BLaER1 treated with 17β-estradiol and CSF1 and Interleukin-3, amounts not matched to agents 10 nM and 100 nM (cell line): ENCODE data around the gene KCTD4.
"Not testable (repeated sequence)": the region's sequence is repeated elsewhere in the genome, so short reads cannot be mapped to it uniquely, and the experiment has no call there.

Source experiments
- H3K27ac ChIP-seq, 11 experiments: shearing (Covaris generic); formaldehyde crosslinking; 2 replicates each; pipeline ENCODE4 v1.8.1; 2022
- H3K27me3 ChIP-seq, 11 experiments: shearing (Covaris generic); formaldehyde crosslinking; 2 replicates each; pipeline ENCODE4 v1.8.1; 2022
- H3K36me3 ChIP-seq, 11 experiments: shearing (Covaris generic); formaldehyde crosslinking; 2 replicates each; pipeline ENCODE4 v1.8.1; 2022
- H3K4me1 ChIP-seq, 10 experiments: shearing (Covaris generic); formaldehyde crosslinking; 2 replicates each; pipeline ENCODE4 v1.8.1; 2022
- H3K4me2 ChIP-seq, 11 experiments: shearing (Covaris generic); formaldehyde crosslinking; 2 replicates each; pipeline ENCODE4 v1.8.1; 2022
- H3K4me3 ChIP-seq, 10 experiments: shearing (Covaris generic); formaldehyde crosslinking; 2 replicates each; pipeline ENCODE4 v1.8.1; 2022
- H3K9ac ChIP-seq, 11 experiments: shearing (Covaris generic); formaldehyde crosslinking; 2 replicates each; pipeline ENCODE4 v1.8.1; 2022
- H3K9me3 ChIP-seq, 11 experiments: shearing (Covaris generic); formaldehyde crosslinking; replicated peaks in 1 of 11; 2 replicates each; pipeline ENCODE4 v1.8.1; 2022
- H4K20me1 ChIP-seq, 11 experiments: shearing (Covaris generic); formaldehyde crosslinking; 2 replicates each; pipeline ENCODE4 v1.8.1; 2022
- Cebpa-rat ChIP-seq, 11 experiments: shearing (Covaris generic); IDR thresholded peaks; 2 replicates each; pipeline ENCODE4 v1.8.1; 2022

Gene KCTD4

GRCh38 chr13:45200701-45201232 lies at the start of gene KCTD4:
Gene KCTD4 (minus strand): TSS chr13:45201045. CDS start chr13:45194567, 6,478 bp downstream.
- H3K9me3 ChIP-seq: no peaks in the 10 kb centered on the region
- no peak within 1 kb of the TSS for H3K4me3 ChIP-seq
- no peak within 1 kb of the TSS for H3K27ac ChIP-seq
- H3K9ac ChIP-seq: no peak within 1 kb of the TSS
- peaks cover 0 to 34% (median 24%) of the 10 kb centered on the region in 11 experiments; a peak in 15 of 22 replicates for H3K36me3 ChIP-seq
- H3K27me3 ChIP-seq: no peaks in the 10 kb centered on the region
- peak within 1 kb of the TSS in 8 of 11 experiments; percentile 21 to 50 (median 42); a peak in 7 of 22 replicates for H3K4me2 ChIP-seq
- H3K4me1 ChIP-seq: peaks cover 13 to 36% (median 26%) of the 10 kb centered on the region in 10 experiments
- no peak for TF ChIP-seq Cebpa-rat (IDR thresholded peaks at IDR 0.05)
- H4K20me1 ChIP-seq: peaks cover 5 to 76% (median 11%) of the 10 kb centered on the region in 11 experiments; a peak in 19 of 22 replicates

GRCh38 chr13:45249662-45250061 lies 48.8 kb upstream of the KCTD4 start:
- no peaks in the 10 kb centered on the region for H3K4me1 ChIP-seq
- no peak for TF ChIP-seq Cebpa-rat (IDR thresholded peaks at IDR 0.05)
- peaks cover 0 to 36% (median 0%) of the 10 kb centered on the region in 11 experiments; a peak in 7 of 22 replicates for H4K20me1 ChIP-seq
- H3K27me3 ChIP-seq: no peaks in the 10 kb centered on the region
- H3K4me3 ChIP-seq: no peak overlapping the region
- H3K9me3 ChIP-seq: no peaks in the 10 kb centered on the region
- no peak overlapping the region for H3K4me2 ChIP-seq
- peaks cover 19 to 47% (median 35%) of the 10 kb centered on the region in 11 experiments for H3K36me3 ChIP-seq
- H3K9ac ChIP-seq: no peak overlapping the region
- no peak overlapping the region for H3K27ac ChIP-seq

- H3K4me2 ChIP-seq, H3K9ac ChIP-seq, H3K27me3 ChIP-seq, H3K9me3 ChIP-seq, H3K27ac ChIP-seq, H3K4me1 ChIP-seq, H3K4me3 ChIP-seq: not testable (repeated sequence)
- H4K20me1 ChIP-seq: peaks cover 0 to 64% (median 6%) of the 10 kb centered on the region in 11 experiments; a peak in 10 of 22 replicates
- H3K36me3 ChIP-seq: peaks cover 0 to 15% (median 4%) of the 10 kb centered on the region in 11 experiments; a peak in 5 of 22 replicates
Observed at GRCh38 chr13:45244736-45245135, 43.9 kb upstream of the KCTD4 start.

GRCh38 chr13:45243077-45243476 lies 42.2 kb upstream of the KCTD4 start:
- H3K4me3 ChIP-seq: no peak overlapping the region
- TF ChIP-seq Cebpa-rat (IDR thresholded peaks at IDR 0.05): no peak
- no peak overlapping the region for H3K4me2 ChIP-seq
- no peak overlapping the region for H3K27ac ChIP-seq
- peaks cover 0 to 56% (median 6%) of the 10 kb centered on the region in 11 experiments; a peak in 10 of 22 replicates for H4K20me1 ChIP-seq
- H3K9ac ChIP-seq: no peak overlapping the region
- H3K27me3 ChIP-seq: no peaks in the 10 kb centered on the region
- no peaks in the 10 kb centered on the region for H3K9me3 ChIP-seq
- H3K36me3 ChIP-seq: peaks cover 0 to 17% (median 10%) of the 10 kb centered on the region in 11 experiments; a peak in 12 of 22 replicates
- H3K4me1 ChIP-seq: no peaks in the 10 kb centered on the region

GRCh38 chr13:45242524-45242923 lies 41.7 kb upstream of the KCTD4 start:
- no peak overlapping the region for H3K27ac ChIP-seq
- H3K4me3 ChIP-seq: no peak overlapping the region
- H3K4me1 ChIP-seq: no peaks in the 10 kb centered on the region
- H3K9me3 ChIP-seq: no peaks in the 10 kb centered on the region
- TF ChIP-seq Cebpa-rat (IDR thresholded peaks at IDR 0.05): no peak
- no peaks in the 10 kb centered on the region for H3K27me3 ChIP-seq
- no peak overlapping the region for H3K9ac ChIP-seq
- no peak overlapping the region for H3K4me2 ChIP-seq
- peaks cover 0 to 56% (median 6%) of the 10 kb centered on the region in 11 experiments; a peak in 10 of 22 replicates for H4K20me1 ChIP-seq
- H3K36me3 ChIP-seq: peaks cover 0 to 23% (median 14%) of the 10 kb centered on the region in 11 experiments; a peak in 12 of 22 replicates

GRCh38 chr13:45242070-45242469 lies 41.2 kb upstream of the KCTD4 start:
- Histone ChIP-seq H4K20me1 (peaks cover 0 to 54% (median 6%) of the 10 kb centered on the region in 11 experiments; a peak in 10 of 22 replicates), H3K27ac (no peak overlapping the region), H3K9me3 (no peaks in the 10 kb centered on the region), H3K4me1 (no peaks in the 10 kb centered on the region), H3K4me2 (no peak overlapping the region), H3K9ac (no peak overlapping the region), H3K4me3 (no peak overlapping the region), H3K27me3 (no peaks in the 10 kb centered on the region), H3K36me3 (peaks cover 0 to 26% (median 11%) of the 10 kb centered on the region in 11 experiments; a peak in 12 of 22 replicates)
- TF ChIP-seq Cebpa-rat (IDR thresholded peaks at IDR 0.05): no peak

- no peak overlapping the region for H3K4me2 ChIP-seq
- H3K9ac ChIP-seq: no peak overlapping the region
- TF ChIP-seq Cebpa-rat (IDR thresholded peaks at IDR 0.05): no peak
- H3K27ac ChIP-seq: no peak overlapping the region
- no peak overlapping the region for H3K4me3 ChIP-seq
- H3K9me3 ChIP-seq: no peaks in the 10 kb centered on the region
- H3K4me1 ChIP-seq: peaks cover 0 to 9% (median 0%) of the 10 kb centered on the region in 10 experiments; a peak in 2 of 20 replicates
- H3K27me3 ChIP-seq: no peaks in the 10 kb centered on the region
- H3K36me3 ChIP-seq: peaks cover 0 to 29% (median 8%) of the 10 kb centered on the region in 11 experiments; a peak in 12 of 22 replicates
- peaks cover 0 to 63% (median 11%) of the 10 kb centered on the region in 11 experiments; a peak in 10 of 22 replicates for H4K20me1 ChIP-seq
Observed at GRCh38 chr13:45240143-45240542, 39.3 kb upstream of the KCTD4 start.

GRCh38 chr13:45238945-45239795 lies 38.3 kb upstream of the KCTD4 start:
- no peak overlapping the region for H3K4me2 ChIP-seq
- H3K36me3 ChIP-seq: peaks cover 0 to 21% (median 7%) of the 10 kb centered on the region in 11 experiments; a peak in 12 of 22 replicates
- no peak overlapping the region for H3K27ac ChIP-seq
- no peaks in the 10 kb centered on the region for H3K27me3 ChIP-seq
- TF ChIP-seq Cebpa-rat (IDR thresholded peaks at IDR 0.05): no peak
- H3K9me3 ChIP-seq: no peaks in the 10 kb centered on the region
- no peak overlapping the region for H3K9ac ChIP-seq
- peaks cover 0 to 58% (median 8%) of the 10 kb centered on the region in 11 experiments; a peak in 9 of 22 replicates for H4K20me1 ChIP-seq
- no peak overlapping the region for H3K4me3 ChIP-seq
- peaks cover 0 to 9% (median 0%) of the 10 kb centered on the region in 10 experiments; a peak in 2 of 20 replicates for H3K4me1 ChIP-seq

- Histone ChIP-seq H3K9ac (no peak overlapping the region), H3K27me3 (no peaks in the 10 kb centered on the region), H4K20me1 (peaks cover 0 to 30% (median 0%) of the 10 kb centered on the region in 11 experiments; a peak in 3 of 22 replicates), H3K4me1 (peaks cover 0 to 9% (median 0%) of the 10 kb centered on the region in 10 experiments; a peak in 2 of 20 replicates), H3K27ac (no peak overlapping the region), H3K36me3 (peaks cover 11 to 38% (median 22%) of the 10 kb centered on the region in 11 experiments; a peak in 16 of 22 replicates), H3K4me3 (no peak overlapping the region), H3K9me3 (no peaks in the 10 kb centered on the region), H3K4me2 (no peak overlapping the region)
- TF ChIP-seq Cebpa-rat (IDR thresholded peaks at IDR 0.05): no peak
Observed at GRCh38 chr13:45232591-45232990, 31.7 kb upstream of the KCTD4 start.
